Endothelial cell (in vitro differentiated cells): Measurements from ENCODE around the gene TH. TPM values are rescaled to one million over a fixed set of nuclear protein-coding genes. Genes with fewer than 3 reads are reported as not detected.

ENCODE experiments used
- DNase-seq: peaks from one replicate; pipeline ENCODE4 v3.0.0; 2021; ENCODE audit warnings: low spot score
- H3K27ac Mint-ChIP-seq: one replicate; pipeline ENCODE4 v1.8.0; 2021; ENCODE audit warnings: mixed read lengths, inconsistent platforms; ENCODE audit not compliant: unreplicated experiment
- H3K27me3 Mint-ChIP-seq: one replicate; pipeline ENCODE4 v1.8.0; 2021; ENCODE audit warnings: mild to moderate bottlenecking, moderate library complexity, mixed read lengths, inconsistent platforms; ENCODE audit not compliant: unreplicated experiment
- H3K36me3 Mint-ChIP-seq: one replicate; pipeline ENCODE4 v1.8.0; 2021; ENCODE audit warnings: mild to moderate bottlenecking, low read depth, mixed read lengths, inconsistent platforms; ENCODE audit not compliant: unreplicated experiment
- H3K4me1 Mint-ChIP-seq: one replicate; pipeline ENCODE4 v1.8.0; 2021; ENCODE audit warnings: mild to moderate bottlenecking, mixed read lengths, inconsistent platforms; ENCODE audit not compliant: unreplicated experiment
- H3K4me3 Mint-ChIP-seq: one replicate; pipeline ENCODE4 v1.8.0; 2021; ENCODE audit warnings: mild to moderate bottlenecking, mixed read lengths, inconsistent platforms; ENCODE audit not compliant: unreplicated experiment
- H3K9me3 Mint-ChIP-seq: one replicate; pipeline ENCODE4 v1.8.0; 2021; ENCODE audit warnings: mixed read lengths, inconsistent platforms; ENCODE audit not compliant: unreplicated experiment
- total RNA-seq: library from RNA; stranded (reverse); fragmentation: NEBNext Ultra II Directional; extraction: Animal tissue kit (Norgen Biotek cat#: 25700); gene quantifications from one replicate; pipeline ENCODE4 v1.2.1, GENCODE V29; 2021; ENCODE audit not compliant: unreplicated experiment
- TF ChIP-seq, protein P1 (sequence below): fragments of 200-600 bp; sonication (generic); IDR thresholded peaks from one replicate; pipeline ENCODE4 v1.5.0; 2021; ENCODE audit warnings: antibody characterized with exemption; ENCODE audit not compliant: unreplicated experiment

TH gene
- total RNA-seq, 1 donor from 2014 or later, result not detected

GRCh38 chr11:2211113-2211971 lies 39.7 kb upstream of the TH start:
- Mint-ChIP-seq H3K4me1 (peaks cover 11% of the 10 kb centered on the region), H3K27me3 (peaks cover 14% of the 10 kb centered on the region), H3K4me3 (no peak overlapping the region), H3K36me3 (no peaks in the 10 kb centered on the region), H3K27ac (no peak overlapping the region), H3K9me3 (no peaks in the 10 kb centered on the region)
- TF ChIP-seq, protein P1, sequence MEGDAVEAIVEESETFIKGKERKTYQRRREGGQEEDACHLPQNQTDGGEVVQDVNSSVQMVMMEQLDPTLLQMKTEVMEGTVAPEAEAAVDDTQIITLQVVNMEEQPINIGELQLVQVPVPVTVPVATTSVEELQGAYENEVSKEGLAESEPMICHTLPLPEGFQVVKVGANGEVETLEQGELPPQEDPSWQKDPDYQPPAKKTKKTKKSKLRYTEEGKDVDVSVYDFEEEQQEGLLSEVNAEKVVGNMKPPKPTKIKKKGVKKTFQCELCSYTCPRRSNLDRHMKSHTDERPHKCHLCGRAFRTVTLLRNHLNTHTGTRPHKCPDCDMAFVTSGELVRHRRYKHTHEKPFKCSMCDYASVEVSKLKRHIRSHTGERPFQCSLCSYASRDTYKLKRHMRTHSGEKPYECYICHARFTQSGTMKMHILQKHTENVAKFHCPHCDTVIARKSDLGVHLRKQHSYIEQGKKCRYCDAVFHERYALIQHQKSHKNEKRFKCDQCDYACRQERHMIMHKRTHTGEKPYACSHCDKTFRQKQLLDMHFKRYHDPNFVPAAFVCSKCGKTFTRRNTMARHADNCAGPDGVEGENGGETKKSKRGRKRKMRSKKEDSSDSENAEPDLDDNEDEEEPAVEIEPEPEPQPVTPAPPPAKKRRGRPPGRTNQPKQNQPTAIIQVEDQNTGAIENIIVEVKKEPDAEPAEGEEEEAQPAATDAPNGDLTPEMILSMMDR, result no peak
- DNase-seq, result no peak

DNA sequence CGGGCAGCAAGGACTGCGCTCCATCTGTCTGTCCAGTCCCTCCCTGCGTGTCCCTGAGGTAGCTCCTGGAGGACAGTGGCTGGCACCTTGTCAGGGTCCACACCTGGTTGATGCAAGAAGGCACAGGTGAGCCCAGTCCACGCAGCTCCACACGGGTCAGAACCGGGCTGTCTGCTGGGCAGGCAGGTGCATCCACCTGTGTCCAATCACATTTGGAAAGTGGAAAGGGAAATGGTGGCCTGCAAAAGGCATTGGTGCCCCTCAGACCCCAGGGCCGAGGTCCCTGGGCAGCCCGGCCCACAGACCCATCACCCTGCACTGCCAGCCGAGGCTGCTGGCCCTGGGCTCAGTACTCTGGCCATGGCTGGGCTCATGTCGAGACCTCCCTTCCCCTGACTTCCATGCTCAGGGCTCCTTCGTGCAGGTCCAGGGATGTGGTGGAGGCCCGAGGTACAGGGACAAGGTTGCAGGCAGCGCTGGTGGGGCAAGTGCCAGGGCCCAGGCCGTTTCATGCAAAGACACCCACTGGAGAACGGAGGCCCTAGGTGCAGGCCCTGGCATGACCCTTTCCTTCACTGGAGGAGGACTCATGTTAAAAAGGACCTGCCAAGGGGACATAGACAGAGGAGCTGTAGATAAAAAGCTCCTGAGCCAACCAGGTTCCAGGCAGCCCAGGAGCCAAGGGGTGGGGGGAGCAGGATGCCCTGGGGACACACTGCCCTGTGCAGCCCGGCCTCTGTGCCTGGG lies 38.9 kb upstream of the TH start:
- no peak overlapping the region for H3K27ac Mint-ChIP-seq
- H3K27me3 Mint-ChIP-seq, result peaks cover 12% of the 10 kb centered on the region
- H3K9me3 Mint-ChIP-seq, result no peaks in the 10 kb centered on the region
- no peak overlapping the region for H3K4me3 Mint-ChIP-seq
- no peak for DNase-seq
- no peaks in the 10 kb centered on the region for H3K36me3 Mint-ChIP-seq
- TF ChIP-seq, protein P1, result no peak
- peaks cover 12% of the 10 kb centered on the region for H3K4me1 Mint-ChIP-seq

DNA sequence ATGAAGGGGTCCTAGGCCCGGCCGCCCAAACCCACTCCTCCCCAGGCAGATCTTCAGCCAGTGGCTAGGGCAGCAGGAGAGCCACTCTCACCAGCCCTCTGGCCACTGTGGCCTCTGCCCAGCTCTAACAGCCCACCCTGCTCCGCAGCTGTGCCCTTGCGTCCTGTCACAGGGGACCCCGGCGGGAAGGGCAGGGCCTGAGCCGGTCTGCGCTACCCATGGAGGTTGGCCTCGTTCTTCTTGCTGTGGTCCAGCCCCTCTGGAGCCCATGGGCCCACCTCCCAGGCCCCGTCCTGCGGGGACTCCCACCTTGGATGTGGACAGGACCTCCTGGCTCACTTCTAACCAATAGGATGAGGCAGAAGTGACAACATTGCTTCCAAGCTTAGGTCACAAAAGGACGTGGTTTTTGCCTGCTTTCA lies 38.3 kb upstream of the TH start:
- H3K36me3 Mint-ChIP-seq, result no peaks in the 10 kb centered on the region
- H3K27me3 Mint-ChIP-seq, result peaks cover 10% of the 10 kb centered on the region
- no peaks in the 10 kb centered on the region for H3K9me3 Mint-ChIP-seq
- H3K4me1 Mint-ChIP-seq, result peaks cover 12% of the 10 kb centered on the region
- TF ChIP-seq, protein P1, result no peak
- no peak for DNase-seq
- no peak overlapping the region for H3K27ac Mint-ChIP-seq
- no peak overlapping the region for H3K4me3 Mint-ChIP-seq

DNA sequence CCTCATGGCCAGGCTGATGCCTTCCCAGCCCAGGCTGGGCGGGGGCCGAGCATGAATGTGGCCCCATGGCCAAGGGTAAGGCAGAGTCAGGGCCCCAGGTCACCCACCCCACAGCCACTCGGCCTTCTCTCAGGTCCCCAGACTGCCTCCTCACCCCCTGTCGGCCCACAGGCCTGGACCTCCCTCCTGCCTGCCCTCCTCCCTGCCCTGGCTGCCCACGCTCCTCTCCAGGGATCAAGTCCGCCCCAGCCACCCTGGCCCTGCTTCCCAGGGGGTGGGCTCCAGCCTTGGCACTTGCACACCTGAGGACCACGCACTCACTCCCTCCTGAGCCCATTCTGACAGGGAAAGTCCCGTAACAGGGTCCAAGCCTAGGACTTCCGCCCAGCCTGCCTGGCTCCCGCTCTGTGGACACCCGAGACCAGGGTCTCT lies 37.8 kb upstream of the TH start:
- H3K4me1 Mint-ChIP-seq, result peaks cover 12% of the 10 kb centered on the region
- no peak overlapping the region for H3K27ac Mint-ChIP-seq
- peaks cover 10% of the 10 kb centered on the region for H3K27me3 Mint-ChIP-seq
- DNase-seq, result no peak
- no peaks in the 10 kb centered on the region for H3K36me3 Mint-ChIP-seq
- no peaks in the 10 kb centered on the region for H3K9me3 Mint-ChIP-seq
- H3K4me3 Mint-ChIP-seq, result no peak overlapping the region
- TF ChIP-seq, protein P1, result no peak
